ENCODE results near the gene IL21. TPM values are rescaled to one million over a fixed set of nuclear protein-coding genes. Genes with fewer than 3 reads are reported as not detected.
"Not testable (repeated sequence)": the region's sequence is repeated elsewhere in the genome, so short reads cannot be mapped to it uniquely, and the experiment has no call there.

Gene IL21
- total and polyA plus RNA-seq, 8 donors: not detected

- no peak overlapping the region for H3K4me3 ChIP-seq
- H3K4me1 ChIP-seq: no peaks in the 10 kb centered on the region
- FAIRE-seq (peak; percentile 61), ATAC-seq (peak in 3 of 4 donors; percentile 56 to 81 (median 70)), DNase-seq (no peak)
- TF ChIP-seq CTCF (IDR thresholded peaks at IDR 0.05): peak in 2 of 4 donors; percentile 9 to 15
- H3K36me3 ChIP-seq: no peaks in the 10 kb centered on the region
- no peak overlapping the region for H3K27ac ChIP-seq
- 56 to 68% methylated on average over 5 of the region's 5 CpGs for WGBS, 2 donors
- intact Hi-C loops (cut with DNase I): no loop called here
- no peaks in the 10 kb centered on the region for H3K27me3 ChIP-seq
- no peaks in the 10 kb centered on the region for H3K9me3 ChIP-seq
These were observed 44.3 kb downstream of the IL21 start for GRCh38 chr4:122576261-122577188.

GRCh38 chr4:122574347-122574746, 46.5 kb downstream of the IL21 start:
- intact Hi-C loops (cut with DNase I); FAIRE-seq; H3K27ac ChIP-seq; H3K4me1 ChIP-seq; H3K4me3 ChIP-seq; DNase-seq; H3K9me3 ChIP-seq; ATAC-seq; H3K27me3 ChIP-seq; H3K36me3 ChIP-seq: not testable (repeated sequence)
- WGBS, 2 donors: 73 to 84% methylated on average over 10 of the region's 10 CpGs

GRCh38 chr4:122562449-122562848, 58.4 kb downstream of the IL21 start:
- Histone ChIP-seq H3K27me3 (no peaks in the 10 kb centered on the region), H3K9me3 (no peaks in the 10 kb centered on the region), H3K4me3 (no peak overlapping the region), H3K36me3 (no peaks in the 10 kb centered on the region), H3K4me1 (no peaks in the 10 kb centered on the region), H3K27ac (no peak overlapping the region)
- ATAC-seq (no peak), FAIRE-seq (no peak), DNase-seq (no peak)
- intact Hi-C loops (cut with DNase I): no loop called here
- 35 to 42% methylated on average over 2 of the region's 2 CpGs for WGBS, 2 donors
- TF ChIP-seq CTCF (IDR thresholded peaks at IDR 0.05): no peak

Other genes starting within 250 kb of the IL21 start
- not detected for gene ADAD1, start 242.1 kb downstream of the IL21 start, total RNA-seq
- not detected for gene ADAD1, start 242.1 kb downstream of the IL21 start, polyA plus RNA-seq
- 1 to 10 TPM in 1 of 6 donors, not detected in 5; 2.6 TPM for gene IL2, start 164.3 kb downstream of the IL21 start, total RNA-seq
- not detected for gene IL2, start 164.3 kb downstream of the IL21 start, polyA plus RNA-seq
- 1 to 10 TPM in 4 of 6 donors, under 1 TPM in 2; 0.88 to 2.7 (median 1.3) TPM for gene BBS12, start 111.6 kb upstream of the IL21 start, total RNA-seq
- 1 to 10 TPM in 1 of 2 donors, under 1 TPM in 1; 0.68 to 1.3 TPM for gene BBS12, start 111.6 kb upstream of the IL21 start, polyA plus RNA-seq
- gene FGF2, start 205.8 kb upstream of the IL21 start, total RNA-seq: 1 to 10 TPM in 2 of 6 donors, under 1 TPM in 4; 0.41 to 1.6 (median 0.88) TPM
- gene FGF2, start 205.8 kb upstream of the IL21 start, polyA plus RNA-seq: under 1 TPM; 0.49 to 0.59 TPM